GM18858 (cell line): ENCODE results near the gene KRTAP19-7.

Experiments used
- ATAC-seq: cut with Tn5 transposase; IDR thresholded peaks from one replicate; pipeline ENCODE4 v1.9.1; 2021; ENCODE audit not compliant: unreplicated experiment

Gene KRTAP19-7, protein sequence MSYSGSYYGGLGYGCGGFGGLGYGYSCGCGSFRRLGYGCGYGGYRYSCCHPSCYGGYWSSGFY

DNA sequence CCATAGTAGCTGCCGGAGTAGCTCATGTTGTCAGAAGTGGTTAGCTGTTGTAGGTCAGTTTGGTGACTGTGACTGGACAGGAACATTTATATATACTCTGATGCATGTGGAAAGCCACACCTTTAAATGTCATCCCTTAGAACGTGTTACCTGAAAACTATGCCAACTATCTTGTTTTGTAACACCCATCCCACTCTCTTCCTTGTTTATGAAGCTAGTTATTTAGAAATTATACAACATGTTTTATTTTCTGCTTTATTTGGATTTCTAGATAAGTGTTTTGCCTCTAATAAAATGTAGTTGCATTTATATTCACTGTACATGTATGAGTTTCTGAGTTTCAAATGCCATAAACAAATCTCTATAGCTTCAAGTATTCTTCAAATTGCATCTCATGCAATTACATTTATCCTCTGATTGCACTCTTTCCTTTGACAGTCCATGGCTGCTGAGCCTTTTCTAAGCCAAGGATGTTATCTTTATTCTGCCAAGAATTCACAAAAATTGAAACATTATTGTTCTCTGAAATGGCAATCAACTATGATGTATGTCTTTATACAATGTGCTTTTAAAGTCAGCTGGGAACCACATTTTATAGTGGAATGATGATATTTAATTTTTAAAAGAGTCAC lies at the start of gene KRTAP19-7:
KRTAP19-7 (minus strand) TSS at position 51 of the 632 bp plus-strand sequence; CDS start at position 26, 25 bp downstream.
- ATAC-seq, result no peak

DNA sequence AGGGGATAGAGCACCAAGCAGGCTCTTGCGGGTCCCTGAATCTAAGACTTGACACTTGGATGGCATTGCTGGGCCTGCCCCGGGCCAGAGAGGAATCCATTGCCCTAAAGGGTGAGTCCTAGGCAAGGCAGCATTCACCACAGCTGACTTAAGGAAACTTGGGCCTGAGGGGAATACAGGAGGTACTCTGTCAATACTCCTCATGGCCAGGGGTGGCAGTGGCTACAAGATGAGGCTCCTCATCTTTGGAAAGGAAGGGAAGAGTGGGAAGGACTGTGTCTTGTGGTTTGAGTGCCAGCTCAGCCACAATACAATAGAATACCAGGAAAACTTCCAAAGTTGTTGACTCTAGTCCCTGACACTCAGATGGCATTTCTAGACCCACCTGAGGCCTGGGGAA lies 44.9 kb upstream of the KRTAP19-7 start:
- ATAC-seq, result no peak

DNA sequence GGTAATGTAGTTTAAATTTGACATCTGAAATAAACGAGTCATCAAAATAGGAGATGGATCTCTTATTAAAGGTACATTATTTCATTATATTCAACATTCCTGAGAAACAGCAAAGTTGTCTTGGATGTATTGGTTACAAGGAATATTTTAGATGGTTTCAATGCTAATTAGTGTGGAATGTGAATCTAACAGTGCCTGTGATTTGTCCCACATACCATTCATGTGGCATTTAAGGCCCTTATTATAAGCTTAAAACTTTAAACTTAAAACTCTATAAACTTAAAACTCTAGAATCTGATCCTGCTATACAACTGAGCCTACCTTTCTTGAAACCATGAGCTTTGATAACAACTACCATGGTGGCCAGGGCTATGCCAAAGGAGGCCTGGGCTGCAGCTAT lies 39.7 kb upstream of the KRTAP19-7 start, which contains the start of gene KRTAP22-1:
KRTAP22-1 (plus strand) TSS at position 301 of the 400 bp plus-strand sequence.
- no peak for ATAC-seq

DNA sequence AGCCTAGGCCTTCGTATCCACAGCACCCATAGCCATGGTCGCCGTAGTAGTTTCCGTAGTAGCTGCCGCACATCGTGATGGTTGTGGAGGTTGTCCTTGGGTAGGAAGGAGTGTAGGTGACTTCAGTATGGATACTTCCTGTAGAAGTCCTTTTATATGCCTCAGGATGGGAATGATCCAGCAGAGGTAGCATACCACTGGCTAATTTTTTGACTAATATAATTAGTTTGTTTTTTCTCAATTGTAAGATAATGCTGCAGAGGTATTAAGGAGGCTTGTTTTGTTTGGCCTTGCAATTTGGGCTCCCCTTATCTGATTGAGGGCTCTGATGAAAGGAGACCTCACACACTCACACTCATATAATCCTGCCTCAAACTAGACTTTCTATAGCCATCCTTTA lies 37.7 kb upstream of the KRTAP19-7 start, which contains the start of gene KRTAP6-2:
KRTAP6-2 (minus strand) TSS at position 101 of the 400 bp plus-strand sequence; CDS start at position 73, 28 bp downstream.
- ATAC-seq, result no peak

DNA sequence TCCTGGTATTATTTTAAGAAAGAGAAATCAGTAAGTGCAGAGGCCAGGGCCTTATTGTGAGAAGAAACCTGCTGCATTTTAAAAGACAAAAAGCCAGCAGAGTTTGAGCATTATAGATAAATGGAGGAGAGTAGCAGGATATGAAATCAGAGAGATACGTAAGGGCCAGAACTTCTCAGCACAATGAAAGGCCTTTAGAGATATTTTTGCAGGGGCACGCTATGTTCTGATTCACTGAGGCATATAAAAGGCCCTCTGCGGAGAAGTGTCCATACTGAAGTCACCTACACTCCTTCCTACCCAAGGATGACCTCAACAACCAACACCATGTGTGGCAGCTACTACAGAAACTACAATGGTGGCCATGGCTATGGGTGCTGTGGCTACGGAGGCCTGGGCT lies 31.0 kb upstream of the KRTAP19-7 start, which contains the start of gene KRTAP6-3:
KRTAP6-3 (plus strand) TSS at position 301 of the 400 bp plus-strand sequence; CDS start at position 307, 6 bp downstream.
- ATAC-seq, result no peak

DNA sequence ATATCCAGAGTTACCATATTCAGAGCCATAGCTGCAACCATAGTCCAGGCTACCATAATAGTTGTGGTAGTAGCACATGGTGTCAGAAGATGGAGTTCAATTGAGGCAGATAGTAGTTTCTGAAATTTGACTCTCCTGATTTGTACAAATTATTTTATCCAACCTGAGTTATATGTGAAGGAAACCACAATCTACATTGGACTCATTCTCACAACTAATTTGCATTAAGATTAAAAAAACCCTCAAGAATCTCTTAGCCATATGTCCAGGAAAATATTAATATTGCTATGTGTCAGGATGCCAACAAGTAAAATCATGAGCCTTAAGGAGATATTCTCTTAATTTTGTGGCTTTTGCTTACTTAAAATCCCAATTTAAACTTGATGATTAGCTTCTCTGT lies 29.2 kb upstream of the KRTAP19-7 start, which contains the start of gene KRTAP22-2:
KRTAP22-2 (minus strand) TSS at position 101 of the 400 bp plus-strand sequence.
- ATAC-seq, result no peak

DNA sequence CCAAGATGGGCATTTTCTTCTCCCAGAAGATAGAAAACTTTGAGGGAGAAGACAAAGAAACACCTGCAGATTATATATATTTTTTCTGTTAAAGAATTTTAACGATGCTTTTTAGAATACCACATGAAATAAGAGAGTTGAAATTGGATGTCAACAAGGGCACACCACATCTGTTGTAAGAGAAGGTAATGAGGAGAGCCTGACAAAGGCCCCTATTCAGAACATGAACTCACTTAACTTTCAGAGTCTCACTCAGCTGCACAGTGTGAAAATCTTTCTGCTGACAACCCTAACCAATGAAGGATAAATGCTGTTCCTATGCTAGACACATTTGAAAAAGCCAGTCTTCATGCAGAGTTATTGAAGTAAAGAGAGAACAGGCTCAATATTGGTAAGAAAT lies 21.8 kb upstream of the KRTAP19-7 start:
- no peak for ATAC-seq

DNA sequence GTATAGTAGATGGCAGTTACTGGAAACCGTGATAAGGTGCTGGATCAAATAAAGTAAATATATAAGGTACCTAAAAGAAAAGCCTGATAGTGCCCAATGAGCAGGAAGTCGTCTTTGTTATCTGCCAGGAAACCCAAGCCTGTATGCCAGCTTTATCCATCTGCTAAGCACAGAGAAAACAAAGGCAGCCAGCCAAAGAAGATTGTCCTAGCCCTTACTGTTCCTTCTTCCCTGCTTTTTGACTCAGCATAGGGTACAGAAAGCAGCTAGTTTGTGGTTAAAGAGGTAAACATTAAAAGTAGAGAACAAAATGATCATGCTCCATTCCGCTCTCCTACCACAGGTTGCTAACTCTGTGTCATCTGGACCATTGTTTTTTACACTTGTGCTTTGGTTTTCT lies 19.0 kb upstream of the KRTAP19-7 start:
- no peak for ATAC-seq

DNA sequence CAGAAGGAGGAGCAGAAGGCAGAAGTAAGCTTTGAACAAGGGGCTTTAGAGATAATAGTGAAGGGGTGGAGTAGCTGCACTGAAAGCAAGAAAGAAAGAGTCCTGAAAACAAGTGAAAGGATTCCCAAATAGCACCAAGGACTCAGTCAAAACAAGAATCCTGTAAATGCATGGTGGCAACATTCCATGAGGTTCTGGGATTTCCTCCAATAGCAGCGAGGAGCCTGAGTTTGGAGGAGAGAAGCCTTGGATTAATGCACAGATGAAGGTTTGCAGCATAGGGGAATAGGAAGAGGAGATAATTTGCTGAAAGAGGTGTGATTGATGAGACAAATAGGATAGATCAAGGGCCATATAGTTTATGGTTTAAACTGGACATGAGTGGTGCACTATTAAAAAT lies 18.2 kb upstream of the KRTAP19-7 start:
- no peak for ATAC-seq

DNA sequence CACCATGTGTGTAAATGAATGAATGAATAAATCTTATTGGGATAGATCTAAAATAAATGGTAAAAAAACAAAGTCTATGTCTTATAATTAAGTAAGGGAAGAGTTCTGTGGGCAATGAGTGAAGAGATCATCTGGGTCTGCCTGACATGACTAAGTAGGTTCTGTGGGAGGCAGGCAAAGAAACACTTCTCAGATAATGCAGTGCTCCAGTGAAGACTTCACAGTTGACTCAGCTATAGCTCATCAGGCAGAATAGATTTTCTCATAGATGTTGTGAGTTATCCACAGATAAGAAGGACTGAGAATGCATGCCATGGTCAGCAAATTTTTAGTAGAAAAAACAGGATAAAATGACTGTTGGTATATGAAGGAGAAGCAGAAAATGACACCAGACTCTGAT lies 16.7 kb upstream of the KRTAP19-7 start:
- no peak for ATAC-seq

DNA sequence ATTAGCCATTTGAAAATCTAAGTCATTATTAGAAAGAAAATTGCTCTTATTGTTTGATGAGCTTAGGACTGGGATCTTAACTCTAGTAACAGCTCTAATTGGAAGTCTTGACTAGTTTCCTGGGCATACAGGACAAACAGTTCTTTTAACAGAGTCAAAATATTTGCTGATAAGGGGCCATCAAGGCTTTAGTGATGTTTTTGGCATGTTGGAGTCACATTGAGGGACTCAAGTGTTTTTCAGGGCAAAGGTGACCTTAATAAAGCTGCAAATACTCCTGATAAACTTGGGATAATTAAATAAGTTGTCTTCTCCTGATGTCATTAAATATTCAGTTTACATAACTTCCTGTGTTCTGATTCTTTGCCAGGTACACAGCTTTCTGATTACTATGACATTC lies 6.5 kb upstream of the KRTAP19-7 start:
- ATAC-seq, result no peak

DNA sequence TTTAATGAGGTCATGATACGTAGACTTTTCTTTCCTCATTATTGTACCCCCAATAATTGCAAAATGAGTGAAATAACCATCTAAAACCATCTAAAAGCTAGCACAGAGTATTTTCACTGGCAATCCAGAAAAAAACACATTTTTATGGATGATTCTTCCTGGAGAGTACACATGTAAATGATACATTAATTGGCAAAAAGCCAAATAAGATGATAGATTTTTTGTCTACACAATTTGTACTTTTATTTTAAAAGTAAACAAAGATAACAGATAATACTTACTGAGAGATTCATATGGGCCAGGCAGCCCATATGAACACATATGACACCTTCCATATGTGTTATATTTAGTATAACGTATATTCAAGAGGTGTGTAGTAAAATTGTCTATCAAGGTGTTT lies 2.5 kb upstream of the KRTAP19-7 start:
- ATAC-seq, result no peak

DNA sequence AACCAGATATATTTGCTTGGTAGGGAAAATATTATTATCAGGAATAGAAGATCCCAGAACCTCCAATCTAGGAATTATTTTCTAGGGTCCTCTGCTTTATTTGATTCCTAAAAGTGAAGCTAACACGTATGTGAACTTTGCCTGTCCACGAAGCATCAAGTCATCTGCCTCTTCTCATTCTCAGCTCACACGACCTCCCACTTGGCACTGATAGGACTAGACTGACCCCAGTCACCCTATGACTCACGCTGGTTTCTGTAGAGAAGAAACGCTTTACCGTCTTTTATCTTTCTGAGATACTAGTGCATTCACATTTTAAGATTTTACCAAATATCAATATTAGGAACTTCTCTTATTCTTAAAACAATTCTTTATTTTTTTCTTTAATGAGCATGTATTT lies 2.0 kb upstream of the KRTAP19-7 start:
- no peak for ATAC-seq

DNA sequence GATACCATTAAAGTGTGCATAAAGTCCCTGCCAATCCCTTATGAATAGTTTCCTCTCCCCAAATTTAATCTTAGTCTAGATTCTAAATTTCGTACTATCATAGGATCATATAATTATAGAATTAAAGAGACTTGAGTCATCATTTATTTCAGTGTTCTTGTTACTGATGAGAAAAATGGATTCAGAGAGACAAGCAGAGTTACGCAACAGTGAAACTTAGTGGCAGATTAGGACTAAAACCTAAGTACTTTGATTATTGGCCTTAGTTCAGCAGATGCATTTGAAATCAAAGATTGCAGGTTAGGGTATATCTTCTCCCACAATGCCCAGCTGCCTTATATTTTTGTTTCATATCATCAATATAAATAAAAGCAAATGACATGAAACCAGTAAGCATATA lies 843 bp upstream of the KRTAP19-7 start:
- no peak for ATAC-seq

DNA sequence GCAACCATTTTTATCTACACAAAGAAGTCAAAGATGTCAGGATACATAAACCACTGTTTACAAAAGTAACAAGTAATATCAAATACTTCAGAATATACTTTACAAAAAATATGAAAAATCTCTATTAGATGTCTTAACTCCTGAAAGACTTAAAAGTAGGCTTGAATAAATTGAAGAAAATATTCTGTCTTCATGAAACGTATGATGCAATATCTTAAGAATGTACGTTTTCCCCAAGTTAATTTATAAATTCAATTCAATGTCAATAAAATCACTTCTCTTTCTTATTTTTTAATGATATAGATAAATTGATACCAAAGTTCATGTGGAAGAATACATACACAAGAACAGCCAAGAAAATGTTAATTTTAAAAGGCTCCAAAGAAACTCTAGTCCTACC lies 6.0 kb downstream of the KRTAP19-7 start:
- ATAC-seq, result no peak

DNA sequence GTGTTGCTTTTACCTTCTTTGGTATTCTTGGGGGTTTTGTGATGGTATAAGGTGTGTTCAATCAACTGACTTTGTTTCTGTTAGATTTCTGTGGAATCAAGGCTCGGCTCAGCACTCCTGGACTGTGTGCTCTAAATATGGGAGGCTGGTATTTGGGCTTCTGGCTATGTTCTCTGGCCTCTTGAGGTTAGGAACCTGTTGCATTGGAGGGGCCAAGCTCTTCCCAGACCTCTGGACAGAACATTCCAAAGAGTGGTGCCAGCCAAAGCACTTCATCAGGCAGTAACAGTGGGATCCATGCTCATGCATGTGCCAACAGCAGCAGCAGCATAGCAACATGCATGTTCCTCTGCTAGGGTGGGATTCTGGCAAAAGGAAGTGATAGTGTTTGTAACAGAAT lies 8.3 kb downstream of the KRTAP19-7 start:
- ATAC-seq, result no peak

DNA sequence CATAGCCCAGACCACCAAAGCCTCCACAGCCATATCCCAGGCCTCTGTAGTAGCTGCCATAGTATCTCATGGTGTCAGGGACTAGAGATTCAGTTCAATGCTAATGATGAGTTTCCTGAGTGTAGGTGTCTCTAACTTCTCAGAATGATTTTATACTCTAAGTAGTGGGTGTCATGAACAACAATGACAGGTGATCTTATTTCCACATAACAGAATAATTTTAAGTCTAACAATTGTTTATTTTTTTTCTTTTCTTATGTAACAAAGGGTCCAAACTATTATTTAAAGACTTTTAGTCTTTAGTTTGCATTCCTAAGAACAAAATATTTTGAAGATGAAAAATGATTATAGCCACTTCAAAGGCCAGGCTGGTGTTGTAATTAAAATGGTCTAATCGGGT lies 19.4 kb downstream of the KRTAP19-7 start, which contains the start of gene KRTAP19-6:
KRTAP19-6 (minus strand) TSS at position 101 of the 400 bp plus-strand sequence; CDS start at position 70, 31 bp downstream.
- no peak for ATAC-seq

DNA sequence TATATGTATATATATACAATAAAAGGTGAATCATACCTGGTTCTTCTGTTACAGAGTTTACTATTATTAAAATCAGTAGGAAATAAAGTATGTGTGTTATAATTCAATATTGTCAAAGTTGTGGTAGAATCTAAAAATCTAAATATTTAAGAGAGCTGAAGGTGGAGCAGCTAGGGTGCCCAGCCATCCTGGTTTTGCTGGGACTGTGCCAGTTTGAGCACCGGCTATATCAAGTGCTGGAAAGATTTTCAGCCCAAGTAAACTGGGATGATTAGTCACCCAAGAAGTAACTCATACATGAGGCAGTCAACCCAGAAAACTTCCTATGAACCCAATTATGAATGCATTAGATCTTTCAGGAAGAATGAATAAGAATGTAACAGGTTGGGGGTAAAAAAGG lies 42.2 kb downstream of the KRTAP19-7 start:
- ATAC-seq, result no peak

DNA sequence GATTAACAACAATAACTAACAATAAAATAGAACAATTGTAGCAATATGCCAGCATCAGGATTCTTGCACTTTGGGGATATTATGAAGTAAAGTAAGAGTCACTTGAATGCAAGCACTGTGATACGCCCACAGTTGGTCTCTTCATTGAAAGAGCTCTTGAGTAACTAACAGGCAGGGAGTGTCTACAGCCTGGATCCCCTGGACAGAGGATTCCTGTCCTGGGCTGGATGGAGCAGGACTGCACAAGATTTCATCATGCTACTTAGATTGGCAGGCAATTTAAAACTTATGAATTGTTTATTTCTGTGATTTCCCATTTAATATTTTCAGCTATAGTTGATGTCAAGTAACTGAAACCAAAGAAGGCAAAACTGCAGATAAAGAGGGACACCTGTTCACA lies 45.4 kb downstream of the KRTAP19-7 start:
- ATAC-seq, result no peak
